PC-9 (cell line): ENCODE measurements around the gene ELMOD1.

Experiments
- CTCF ChIP-seq: fragments of 200-600 bp; sonication (generic); conservative IDR thresholded peaks from 2 replicates; pipeline ENCODE4 v1.6.1; 2017; ENCODE audit warnings: mixed run types, antibody characterized with exemption, mild to moderate bottlenecking, moderate library complexity
- EZH2 ChIP-seq: fragments of 200-600 bp; sonication (generic); IDR thresholded peaks from 2 replicates; pipeline ENCODE4 v1.8.0; 2017; ENCODE audit warnings: antibody characterized with exemption, low read depth

- no peak for TF ChIP-seq EZH2
- TF ChIP-seq CTCF, result no peak
Observed at GRCh38 chr11:107624983-107625684, 34.2 kb downstream of the ELMOD1 start.
